Fibroblast of lung (primary cell): ENCODE data around the gene WNT3.
"Not testable (repeated sequence)": the region's sequence is repeated elsewhere in the genome, so short reads cannot be mapped to it uniquely, and the experiment has no call there.

Experiments used
- EZH2 ChIP-seq: IDR thresholded peaks from 2 replicates; pipeline ENCODE4 v1.5.1; 2012; ENCODE audit warnings: low read length, control low read depth, mild to moderate bottlenecking; ENCODE audit errors: missing control alignments
- TF ChIP-seq, protein P1 (sequence below), 2 donors: IDR thresholded peaks in 1 of 2; conservative IDR thresholded peaks in 1 of 2; 1 replicate in 1 of 2; 2 replicates in 1 of 2; pipeline ENCODE4 v1.5.1; 2011 to 2012; ENCODE audit warnings: low read length in 2 of 2, control low read depth in 1 of 2, inconsistent platforms in 1 of 2, low read depth in 1 of 2, mild to moderate bottlenecking in 1 of 2

DNA sequence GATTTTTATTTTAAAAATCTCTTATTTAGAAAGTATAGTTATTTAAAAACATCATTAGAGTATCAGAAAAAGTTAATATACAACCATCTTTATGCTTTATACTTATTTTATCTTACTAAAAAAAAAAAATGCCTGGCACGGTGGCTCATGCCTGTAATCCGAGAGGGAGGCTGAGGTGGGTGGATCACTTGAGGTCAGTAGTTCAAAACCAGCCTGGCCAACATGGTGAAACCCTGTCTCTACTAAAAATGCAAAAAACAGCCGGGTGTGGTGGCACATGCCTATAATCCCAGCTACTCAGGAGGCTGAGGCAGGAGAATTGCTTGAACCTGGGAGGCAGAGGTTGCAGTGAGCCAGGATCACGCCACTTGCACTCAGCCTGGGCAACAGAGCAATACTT, 60.9 kb downstream of the WNT3 start:
- TF ChIP-seq, protein P1, sequence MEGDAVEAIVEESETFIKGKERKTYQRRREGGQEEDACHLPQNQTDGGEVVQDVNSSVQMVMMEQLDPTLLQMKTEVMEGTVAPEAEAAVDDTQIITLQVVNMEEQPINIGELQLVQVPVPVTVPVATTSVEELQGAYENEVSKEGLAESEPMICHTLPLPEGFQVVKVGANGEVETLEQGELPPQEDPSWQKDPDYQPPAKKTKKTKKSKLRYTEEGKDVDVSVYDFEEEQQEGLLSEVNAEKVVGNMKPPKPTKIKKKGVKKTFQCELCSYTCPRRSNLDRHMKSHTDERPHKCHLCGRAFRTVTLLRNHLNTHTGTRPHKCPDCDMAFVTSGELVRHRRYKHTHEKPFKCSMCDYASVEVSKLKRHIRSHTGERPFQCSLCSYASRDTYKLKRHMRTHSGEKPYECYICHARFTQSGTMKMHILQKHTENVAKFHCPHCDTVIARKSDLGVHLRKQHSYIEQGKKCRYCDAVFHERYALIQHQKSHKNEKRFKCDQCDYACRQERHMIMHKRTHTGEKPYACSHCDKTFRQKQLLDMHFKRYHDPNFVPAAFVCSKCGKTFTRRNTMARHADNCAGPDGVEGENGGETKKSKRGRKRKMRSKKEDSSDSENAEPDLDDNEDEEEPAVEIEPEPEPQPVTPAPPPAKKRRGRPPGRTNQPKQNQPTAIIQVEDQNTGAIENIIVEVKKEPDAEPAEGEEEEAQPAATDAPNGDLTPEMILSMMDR (conservative IDR thresholded peaks at IDR 0.05 in 1 of 2, IDR thresholded peaks at IDR 0.05 in 1 of 2; ENCODE audit: low read depth in 1 of 2, low read length in 2 of 2) = not testable (repeated sequence)
- TF ChIP-seq EZH2 = not testable (repeated sequence)
